HepG2 (cell line): ENCODE data around the gene MRPS11. TPM values are rescaled to one million over a fixed set of nuclear protein-coding genes. Genes with fewer than 3 reads are reported as not detected.

ENCODE experiments used
- ATAC-seq: fragments of 200-7000 bp; cut with Tn5 transposase; 3 replicates; pipeline ENCODE4 v1.9.1; 2020; ENCODE audit warnings: mild to moderate bottlenecking, moderate library complexity
- BruUV-seq: library from RNA; stranded (reverse); fragments of 400-500 nt; replicated peaks from 2 replicates; lab custom pipeline; 2021; lab: Mats Ljungman, UMichigan
- CTCF ChIA-PET: fragments of 300-600 bp; formaldehyde crosslinking; extraction: SDS; loops from one replicate; lab custom pipeline; 2021; ENCODE audit warnings: low total read pairs, inconsistent platforms, low intra/inter-chr PET ratio; lab: Yijun Ruan, JAX
- POLR2A ChIA-PET: fragments of 350-600 bp; sonication (Branson Sonifier 250); formaldehyde crosslinking; loops from one replicate; lab custom pipeline; 2020; ENCODE audit warnings: antibody characterized with exemption, inconsistent platforms; lab: Yijun Ruan, JAX
- DNase-seq: peaks from one replicate; pipeline ENCODE4 v3.0.0-alpha.2; 2015; ENCODE audit warnings: low spot score
- FAIRE-seq: peaks from 3 replicates; lab custom pipeline; 2011; peaks lifted over from hg19 to GRCh38; lab: Jason Lieb, UNC
- H2AFZ ChIP-seq: one replicate; pipeline ENCODE4 v1.6.1; 2011; ENCODE audit warnings: low read length, inconsistent platforms
- H3K27ac ChIP-seq: fragments of 300-600 bp; 3 replicates; pipeline ENCODE4 v1.8.0; 2011; ENCODE audit warnings: mixed run types, mild to moderate bottlenecking, mixed read lengths, low read length, inconsistent platforms; ENCODE audit not compliant: insufficient read depth; ENCODE audit errors: extremely low read length
- H3K27me3 ChIP-seq, 2 experiments: fragments of 200-600 bp in 1 of 2; 2 replicates in 1 of 2; 3 replicates in 1 of 2; pipeline versions ENCODE4 v1.6.0 to v1.8.0; 2011; ENCODE audit warnings: low read length in 2 of 2, mild to moderate bottlenecking in 2 of 2, moderate library complexity in 2 of 2, inconsistent platforms in 1 of 2; ENCODE audit not compliant: insufficient read depth in 2 of 2, control insufficient read depth in 1 of 2
- H3K36me3 ChIP-seq, 2 experiments: fragments of 200-600 bp in 1 of 2; replicated peaks in 1 of 2; 2 replicates in 1 of 2; 3 replicates in 1 of 2; pipeline versions ENCODE4 v1.5.1 to v1.8.0; 2011; ENCODE audit warnings: low read length in 2 of 2, inconsistent platforms in 1 of 2; ENCODE audit not compliant: insufficient read depth in 2 of 2, control insufficient read depth in 1 of 2
- H3K4me1 ChIP-seq: 2 replicates; pipeline ENCODE4 v1.5.1; 2012; ENCODE audit warnings: low read length, inconsistent platforms; ENCODE audit not compliant: insufficient read depth
- H3K4me2 ChIP-seq: 2 replicates; pipeline ENCODE4 v1.6.0; 2011; ENCODE audit warnings: low read depth, low read length, inconsistent platforms
- H3K4me3 ChIP-seq, 3 experiments: fragments of 200-600 bp in 1 of 3; sonication (generic), shearing (Covaris generic) in 1 of 3; replicated peaks in 1 of 3; 2 replicates each; pipeline ENCODE4 v1.5.1; 2011 to 2016; ENCODE audit warnings: low read length in 3 of 3, inconsistent platforms in 2 of 3, low read depth in 2 of 3, mild to moderate bottlenecking in 2 of 3, control low read depth in 1 of 3, mixed read lengths in 1 of 3; ENCODE audit not compliant: insufficient read depth in 1 of 3
- H3K79me2 ChIP-seq: one replicate; pipeline ENCODE4 v1.6.1; 2011; ENCODE audit warnings: low read length, inconsistent platforms; ENCODE audit not compliant: insufficient read depth
- H3K9ac ChIP-seq: 2 replicates; pipeline ENCODE4 v1.6.0; 2011; ENCODE audit warnings: mild to moderate bottlenecking, low read depth, low read length, inconsistent platforms; ENCODE audit not compliant: insufficient read depth
- H3K9me3 ChIP-seq: 2 replicates; pipeline ENCODE4 v1.5.1; 2012; ENCODE audit warnings: mild to moderate bottlenecking, low read length
- H4K20me1 ChIP-seq: 2 replicates; pipeline ENCODE4 v1.6.0; 2011; ENCODE audit warnings: inconsistent platforms, mild to moderate bottlenecking, low read length, moderate library complexity; ENCODE audit not compliant: insufficient read depth
- MLLT10 ChIP-seq: sonication (generic); formaldehyde crosslinking; IDR thresholded peaks from 2 replicates; pipeline ENCODE4 v1.4.0; 2020; ENCODE audit warnings: missing genetic modification reagents
- UBTF ChIP-seq: sonication (generic); formaldehyde crosslinking; IDR thresholded peaks from 2 replicates; pipeline ENCODE4 v1.4.0; 2020; ENCODE audit warnings: mild to moderate bottlenecking, missing genetic modification reagents
- ZFP36L2 ChIP-seq: sonication (generic); formaldehyde crosslinking; IDR thresholded peaks from 2 replicates; pipeline ENCODE4 v1.4.0; 2020; ENCODE audit warnings: missing genetic modification reagents
- ZNF136 ChIP-seq: sonication (generic); formaldehyde crosslinking; IDR thresholded peaks from 2 replicates; pipeline ENCODE4 v1.8.1; 2022; ENCODE audit warnings: low read depth, mild to moderate bottlenecking, moderate library complexity, missing genetic modification reagents
- ZNF556 ChIP-seq: sonication (generic); formaldehyde crosslinking; IDR thresholded peaks from 2 replicates; pipeline ENCODE4 v1.4.0; 2020; ENCODE audit warnings: mild to moderate bottlenecking, missing genetic modification reagents, borderline replicate concordance
- ZNF75D ChIP-seq: sonication (generic); formaldehyde crosslinking; IDR thresholded peaks from 2 replicates; pipeline ENCODE4 v1.8.1; 2023; ENCODE audit warnings: missing genetic modification reagents, mild to moderate bottlenecking, borderline replicate concordance
- ZSCAN22 ChIP-seq: sonication (generic); formaldehyde crosslinking; IDR thresholded peaks from 2 replicates; pipeline ENCODE4 v1.4.0; 2020; ENCODE audit warnings: mild to moderate bottlenecking, missing genetic modification reagents
- WGBS: methylation state at CpG from one replicate; pipeline ENCODE4 v1.1.6; 2017; ENCODE audit warnings: low lambda C conversion rate; 5-methylcytosine and 5-hydroxymethylcytosine counted together
- in situ Hi-C: cut with HindIII; loops from 2 replicates; pipeline ENCODE4 v1.10.0; 2017; ENCODE audit warnings: low pct_unique_long_range_greater_than_20kb; ENCODE audit not compliant: extremely low pct_ligation_motif_present
- intact Hi-C: fragments of 100-400 bp; cut with micrococcal nuclease; formaldehyde crosslinking; loops from one replicate; pipeline ENCODE4 v1.10.0; 2022; ENCODE audit not compliant: unreplicated experiment
- polyA plus RNA-seq, 8 experiments: library from polyadenylated mRNA; depleted of rRNA in 3 of 8; stranded (reverse) in 7 of 8; unstranded in 1 of 8; fragments of >200 nt; fragmentation: Illumina TruSeq in 4 of 8; extraction: Trizol in 4 of 8; gene quantifications; 2 replicates each; pipeline versions ENCODE4 v1.2.1 to v1.2.3, GENCODE V29; 2011 to 2016; ENCODE audit warnings: low read depth in 4 of 8, missing spikeins in 1 of 8, mixed read lengths in 1 of 8; ENCODE audit not compliant: insufficient read depth in 1 of 8
- total RNA-seq, 5 experiments: library from RNA; depleted of rRNA; stranded (reverse); fragments of >200 nt; fragmentation: Illumina TruSeq; extraction: Trizol; gene quantifications; 2 replicates each; pipeline ENCODE4 v1.2.3, GENCODE V29; 2016; ENCODE audit warnings: low read depth in 1 of 5
- TF ChIP-seq, protein P1 (sequence below): sonication (generic); formaldehyde crosslinking; IDR thresholded peaks from one replicate; pipeline ENCODE4 v1.5.1; 2020; ENCODE audit warnings: mild to moderate bottlenecking, missing genetic modification reagents; ENCODE audit errors: not compliant biosample characterization
- TF ChIP-seq, protein P2 (sequence below): sonication (generic); formaldehyde crosslinking; IDR thresholded peaks from 2 replicates; pipeline ENCODE4 v1.4.0; 2020; ENCODE audit warnings: missing genetic modification reagents, mild to moderate bottlenecking, borderline replicate concordance

The MRPS11 gene
- total and polyA plus RNA-seq, 2 of the 13 experiments (the other 11 are each of a cell fraction or from before 2014, with no cell fraction given), result 50.1 to 72.7 TPM

- ChIA-PET CTCF (no interaction called here), POLR2A (interaction anchor here (4.1 kb wide), 1 partner anchor 14 kb away, joined by 16 read pairs; the partner anchor contains the start of genes MRPL46 and MRPS11)
- Histone ChIP-seq H3K27ac (no peak overlapping the region), H4K20me1 (no peaks in the 10 kb centered on the region), H3K4me2 (no peak overlapping the region), H3K9me3 (no peaks in the 10 kb centered on the region), H3K36me3 (peaks cover 4 to 18% of the 10 kb centered on the region in 2 experiments; a peak in 4 of 5 replicates), H3K27me3 (no peaks in the 10 kb centered on the region), H3K4me1 (no peaks in the 10 kb centered on the region), H3K79me2 (no peaks in the 10 kb centered on the region), H3K4me3 (no peak overlapping the region), H2AFZ (no peak overlapping the region), H3K9ac (no peak overlapping the region)
- intact Hi-C loops, result no loop called here
- WGBS, result 94% methylated on average over 8 of the region's 8 CpGs
- BruUV-seq, result no TSS peak
- FAIRE-seq (no peak), ATAC-seq (no peak), DNase-seq (no peak)
- in situ Hi-C loops, result no loop called here
- TF ChIP-seq ZFP36L2 (CRISPR knock-in tag) (no peak), ZNF556 (no peak), MLLT10 (CRISPR knock-in tag) (no peak), ZSCAN22 (CRISPR knock-in tag) (no peak), ZNF136 (CRISPR knock-in tag) (no peak), ZNF75D (CRISPR knock-in tag) (no peak), UBTF (CRISPR knock-in tag) (no peak)
- TF ChIP-seq, protein P1, sequence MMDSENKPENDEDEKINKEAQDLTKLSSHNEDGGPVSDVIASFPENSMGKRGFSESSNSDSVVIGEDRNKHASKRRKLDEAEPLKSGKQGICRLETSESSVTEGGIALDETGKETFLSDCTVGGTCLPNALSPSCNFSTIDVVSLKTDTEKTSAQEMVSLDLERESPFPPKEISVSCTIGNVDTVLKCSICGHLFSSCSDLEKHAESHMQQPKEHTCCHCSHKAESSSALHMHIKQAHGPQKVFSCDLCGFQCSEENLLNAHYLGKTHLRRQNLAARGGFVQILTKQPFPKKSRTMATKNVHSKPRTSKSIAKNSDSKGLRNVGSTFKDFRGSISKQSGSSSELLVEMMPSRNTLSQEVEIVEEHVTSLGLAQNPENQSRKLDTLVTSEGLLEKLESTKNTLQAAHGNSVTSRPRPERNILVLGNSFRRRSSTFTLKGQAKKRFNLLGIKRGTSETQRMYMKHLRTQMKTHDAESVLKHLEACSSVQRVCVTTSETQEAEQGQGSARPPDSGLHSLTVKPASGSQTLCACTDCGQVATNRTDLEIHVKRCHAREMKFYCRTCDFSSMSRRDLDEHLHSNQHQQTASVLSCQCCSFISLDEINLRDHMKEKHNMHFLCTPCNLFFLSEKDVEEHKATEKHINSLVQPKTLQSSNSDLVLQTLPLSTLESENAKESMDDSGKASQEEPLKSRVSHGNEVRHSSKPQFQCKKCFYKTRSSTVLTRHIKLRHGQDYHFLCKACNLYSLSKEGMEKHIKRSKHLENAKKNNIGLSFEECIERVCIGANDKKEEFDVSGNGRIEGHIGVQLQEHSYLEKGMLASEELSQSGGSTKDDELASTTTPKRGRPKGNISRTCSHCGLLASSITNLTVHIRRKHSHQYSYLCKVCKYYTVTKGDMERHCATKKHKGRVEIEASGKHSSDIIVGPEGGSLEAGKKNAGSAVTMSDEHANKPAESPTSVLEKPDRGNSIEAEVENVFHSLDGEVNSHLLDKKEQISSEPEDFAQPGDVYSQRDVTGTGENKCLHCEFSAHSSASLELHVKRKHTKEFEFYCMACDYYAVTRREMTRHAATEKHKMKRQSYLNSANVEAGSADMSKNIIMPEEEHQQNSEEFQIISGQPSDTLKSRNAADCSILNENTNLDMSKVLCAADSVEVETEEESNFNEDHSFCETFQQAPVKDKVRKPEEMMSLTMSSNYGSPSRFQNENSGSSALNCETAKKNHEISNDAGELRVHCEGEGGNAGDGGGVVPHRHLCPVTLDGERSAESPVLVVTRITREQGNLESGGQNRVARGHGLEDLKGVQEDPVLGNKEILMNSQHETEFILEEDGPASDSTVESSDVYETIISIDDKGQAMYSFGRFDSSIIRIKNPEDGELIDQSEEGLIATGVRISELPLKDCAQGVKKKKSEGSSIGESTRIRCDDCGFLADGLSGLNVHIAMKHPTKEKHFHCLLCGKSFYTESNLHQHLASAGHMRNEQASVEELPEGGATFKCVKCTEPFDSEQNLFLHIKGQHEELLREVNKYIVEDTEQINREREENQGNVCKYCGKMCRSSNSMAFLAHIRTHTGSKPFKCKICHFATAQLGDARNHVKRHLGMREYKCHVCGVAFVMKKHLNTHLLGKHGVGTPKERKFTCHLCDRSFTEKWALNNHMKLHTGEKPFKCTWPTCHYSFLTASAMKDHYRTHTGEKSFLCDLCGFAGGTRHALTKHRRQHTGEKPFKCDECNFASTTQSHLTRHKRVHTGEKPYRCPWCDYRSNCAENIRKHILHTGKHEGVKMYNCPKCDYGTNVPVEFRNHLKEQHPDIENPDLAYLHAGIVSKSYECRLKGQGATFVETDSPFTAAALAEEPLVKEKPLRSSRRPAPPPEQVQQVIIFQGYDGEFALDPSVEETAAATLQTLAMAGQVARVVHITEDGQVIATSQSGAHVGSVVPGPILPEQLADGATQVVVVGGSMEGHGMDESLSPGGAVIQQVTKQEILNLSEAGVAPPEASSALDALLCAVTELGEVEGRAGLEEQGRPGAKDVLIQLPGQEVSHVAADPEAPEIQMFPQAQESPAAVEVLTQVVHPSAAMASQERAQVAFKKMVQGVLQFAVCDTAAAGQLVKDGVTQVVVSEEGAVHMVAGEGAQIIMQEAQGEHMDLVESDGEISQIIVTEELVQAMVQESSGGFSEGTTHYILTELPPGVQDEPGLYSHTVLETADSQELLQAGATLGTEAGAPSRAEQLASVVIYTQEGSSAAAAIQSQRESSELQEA (CRISPR knock-in tag), result no peak
- TF ChIP-seq, protein P2, sequence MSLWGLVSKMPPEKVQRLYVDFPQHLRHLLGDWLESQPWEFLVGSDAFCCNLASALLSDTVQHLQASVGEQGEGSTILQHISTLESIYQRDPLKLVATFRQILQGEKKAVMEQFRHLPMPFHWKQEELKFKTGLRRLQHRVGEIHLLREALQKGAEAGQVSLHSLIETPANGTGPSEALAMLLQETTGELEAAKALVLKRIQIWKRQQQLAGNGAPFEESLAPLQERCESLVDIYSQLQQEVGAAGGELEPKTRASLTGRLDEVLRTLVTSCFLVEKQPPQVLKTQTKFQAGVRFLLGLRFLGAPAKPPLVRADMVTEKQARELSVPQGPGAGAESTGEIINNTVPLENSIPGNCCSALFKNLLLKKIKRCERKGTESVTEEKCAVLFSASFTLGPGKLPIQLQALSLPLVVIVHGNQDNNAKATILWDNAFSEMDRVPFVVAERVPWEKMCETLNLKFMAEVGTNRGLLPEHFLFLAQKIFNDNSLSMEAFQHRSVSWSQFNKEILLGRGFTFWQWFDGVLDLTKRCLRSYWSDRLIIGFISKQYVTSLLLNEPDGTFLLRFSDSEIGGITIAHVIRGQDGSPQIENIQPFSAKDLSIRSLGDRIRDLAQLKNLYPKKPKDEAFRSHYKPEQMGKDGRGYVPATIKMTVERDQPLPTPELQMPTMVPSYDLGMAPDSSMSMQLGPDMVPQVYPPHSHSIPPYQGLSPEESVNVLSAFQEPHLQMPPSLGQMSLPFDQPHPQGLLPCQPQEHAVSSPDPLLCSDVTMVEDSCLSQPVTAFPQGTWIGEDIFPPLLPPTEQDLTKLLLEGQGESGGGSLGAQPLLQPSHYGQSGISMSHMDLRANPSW (CRISPR knock-in tag), result no peak
These were observed 13.5 kb downstream of the MRPS11 start for GRCh38 chr15:88480981-88481380.
